Activated CD4-positive, alpha-beta T cell treated with anti-CD3 and anti-CD28 coated beads for 1 hour (primary cell): Measurements from ENCODE around the gene ZNF451.
"Not testable (repeated sequence)": the region's sequence is repeated elsewhere in the genome, so short reads cannot be mapped to it uniquely, and the experiment has no call there.

Experiments used
- DNase-seq: peaks from one replicate; pipeline ENCODE4 v3.0.0-alpha.2; 2020

Gene ZNF451, protein sequence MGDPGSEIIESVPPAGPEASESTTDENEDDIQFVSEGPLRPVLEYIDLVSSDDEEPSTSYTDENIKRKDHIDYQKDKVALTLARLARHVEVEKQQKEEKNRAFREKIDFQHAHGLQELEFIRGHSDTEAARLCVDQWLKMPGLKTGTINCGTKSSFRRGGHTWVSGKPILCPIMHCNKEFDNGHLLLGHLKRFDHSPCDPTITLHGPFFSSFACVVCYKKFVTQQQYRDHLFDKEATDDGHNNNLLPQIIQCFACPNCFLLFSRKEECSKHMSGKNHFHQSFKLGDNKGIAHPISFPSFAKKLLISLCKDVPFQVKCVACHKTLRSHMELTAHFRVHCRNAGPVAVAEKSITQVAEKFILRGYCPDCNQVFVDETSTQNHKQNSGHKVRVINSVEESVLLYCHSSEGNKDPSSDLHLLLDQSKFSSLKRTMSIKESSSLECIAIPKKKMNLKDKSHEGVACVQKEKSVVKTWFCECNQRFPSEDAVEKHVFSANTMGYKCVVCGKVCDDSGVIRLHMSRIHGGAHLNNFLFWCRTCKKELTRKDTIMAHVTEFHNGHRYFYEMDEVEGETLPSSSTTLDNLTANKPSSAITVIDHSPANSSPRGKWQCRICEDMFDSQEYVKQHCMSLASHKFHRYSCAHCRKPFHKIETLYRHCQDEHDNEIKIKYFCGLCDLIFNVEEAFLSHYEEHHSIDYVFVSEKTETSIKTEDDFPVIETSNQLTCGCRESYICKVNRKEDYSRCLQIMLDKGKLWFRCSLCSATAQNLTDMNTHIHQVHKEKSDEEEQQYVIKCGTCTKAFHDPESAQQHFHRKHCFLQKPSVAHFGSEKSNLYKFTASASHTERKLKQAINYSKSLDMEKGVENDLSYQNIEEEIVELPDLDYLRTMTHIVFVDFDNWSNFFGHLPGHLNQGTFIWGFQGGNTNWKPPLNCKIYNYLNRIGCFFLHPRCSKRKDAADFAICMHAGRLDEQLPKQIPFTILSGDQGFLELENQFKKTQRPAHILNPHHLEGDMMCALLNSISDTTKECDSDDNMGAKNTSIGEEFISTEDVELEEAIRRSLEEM

GRCh38 chr6:57089687-57090457 lies at the start of gene ZNF451:
ZNF451 (plus strand) TSS chr6:57090188; CDS start chr6:57090254, 66 bp downstream.
- DNase-seq, result peak; percentile 94

GRCh38 chr6:57044061-57044460 lies 45.9 kb upstream of the ZNF451 start:
- DNase-seq, result not testable (repeated sequence)

DNA sequence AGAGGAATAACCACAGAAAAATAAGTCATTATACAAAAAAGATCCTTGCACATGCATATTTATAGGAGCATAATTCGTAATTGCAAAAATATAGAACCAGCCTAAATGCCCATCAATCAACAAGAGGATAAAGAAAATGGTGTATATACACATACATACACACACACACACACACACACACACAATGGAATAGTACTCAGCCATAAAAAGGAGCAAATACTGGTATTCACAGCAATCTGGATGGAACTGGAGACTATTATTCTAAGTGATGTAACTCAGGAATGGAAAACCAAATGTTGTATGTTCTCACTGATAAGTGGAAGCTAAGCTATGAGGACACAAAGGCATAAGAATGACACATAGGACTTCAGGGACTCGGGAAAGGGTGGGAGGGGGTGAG lies 45.4 kb upstream of the ZNF451 start:
- DNase-seq, result no peak

GRCh38 chr6:57046332-57047256 lies 43.4 kb upstream of the ZNF451 start, which contains the start of gene KIAA1586:
KIAA1586 (plus strand) TSS chr6:57046693; CDS start chr6:57046756, 63 bp downstream.
- peak; percentile 62 for DNase-seq

GRCh38 chr6:57047257-57047585 lies 42.8 kb upstream of the ZNF451 start:
- DNase-seq, result not testable (repeated sequence)

- not testable (repeated sequence) for DNase-seq
Measured at GRCh38 chr6:57047859-57048258, 42.1 kb upstream of the ZNF451 start.

GRCh38 chr6:57048577-57048976 lies 41.4 kb upstream of the ZNF451 start:
- no peak for DNase-seq

DNA sequence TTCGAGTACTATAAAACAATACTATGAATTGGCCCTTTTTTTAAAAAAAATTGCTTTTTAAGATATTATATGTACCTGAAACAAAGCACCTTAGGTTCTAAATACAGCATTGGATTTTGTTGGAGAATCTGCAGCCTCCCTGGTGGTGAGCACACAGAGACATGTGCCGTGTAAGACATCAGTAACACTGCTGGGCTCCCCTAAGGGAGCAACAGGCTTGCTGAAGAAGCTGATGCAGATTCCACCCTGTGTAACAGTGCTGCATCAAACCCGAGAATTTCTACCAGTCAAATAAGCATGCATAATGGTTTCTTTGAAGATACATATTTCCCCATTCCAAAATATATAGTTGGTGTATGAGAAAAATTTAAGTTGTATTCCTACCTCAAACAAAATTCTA lies 26.1 kb upstream of the ZNF451 start:
- no peak for DNase-seq

GRCh38 chr6:57064809-57065208 lies 25.2 kb upstream of the ZNF451 start:
- DNase-seq, result no peak

GRCh38 chr6:57068061-57068460 lies 21.9 kb upstream of the ZNF451 start:
- DNase-seq, result no peak

GRCh38 chr6:57069228-57069627 lies 20.8 kb upstream of the ZNF451 start:
- DNase-seq, result no peak

GRCh38 chr6:57069920-57070331 lies 20.1 kb upstream of the ZNF451 start:
- no peak for DNase-seq

DNA sequence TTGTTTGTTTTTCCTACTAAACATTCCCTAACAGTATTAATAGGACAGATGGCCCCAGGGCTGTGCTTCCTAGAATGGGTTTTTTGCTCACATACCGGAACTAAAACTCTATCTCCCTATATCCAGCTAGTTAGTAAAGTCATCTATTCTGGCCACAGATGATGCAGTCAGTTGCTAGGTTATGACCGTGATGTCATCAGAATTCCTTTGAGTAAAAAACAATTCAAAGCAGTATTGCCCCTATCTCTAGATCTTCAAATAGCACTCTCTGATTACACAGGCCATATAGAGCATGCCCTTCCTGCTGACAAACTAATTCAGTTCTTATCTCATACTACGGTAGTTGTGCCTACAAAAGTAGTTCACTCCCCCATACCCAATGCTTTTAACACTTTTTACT lies 17.9 kb upstream of the ZNF451 start:
- no peak for DNase-seq

DNA sequence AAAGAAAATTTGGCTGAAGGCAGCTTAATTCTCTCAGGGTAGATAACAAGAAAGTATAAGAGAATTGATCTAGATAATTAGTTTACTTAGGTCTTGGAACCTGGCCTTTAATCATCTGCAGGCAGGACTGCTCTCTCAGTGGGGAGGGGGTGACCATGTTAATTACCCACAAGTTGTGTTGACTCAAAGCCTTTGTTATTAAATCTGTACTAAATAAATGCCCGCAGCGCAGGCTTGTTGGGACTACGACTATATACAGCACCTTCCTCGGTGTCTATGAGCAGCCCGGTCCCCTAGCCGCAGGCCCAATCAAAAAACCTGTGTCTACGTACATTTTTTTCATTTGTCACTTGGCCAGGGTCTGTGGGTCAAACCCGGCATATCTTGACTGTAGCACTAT lies 15.6 kb upstream of the ZNF451 start:
- DNase-seq, result no peak

DNA sequence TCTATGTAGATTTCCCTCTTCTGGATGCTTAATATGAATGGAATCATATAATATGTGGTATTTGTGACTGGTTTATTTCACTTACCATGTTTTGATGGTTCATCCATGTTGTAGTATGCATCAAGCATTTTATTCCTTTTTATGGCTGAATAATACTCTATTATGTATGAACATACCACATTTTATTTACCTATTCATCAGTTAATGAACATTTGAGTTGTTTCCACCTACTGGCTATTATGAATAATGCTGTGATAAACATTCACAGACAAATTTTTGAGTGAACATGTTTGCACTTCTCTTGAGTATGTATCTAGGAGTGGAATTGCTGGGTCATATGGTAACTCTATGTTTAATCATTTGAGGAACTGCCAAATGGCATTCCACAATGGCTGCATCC lies 14.9 kb upstream of the ZNF451 start:
- DNase-seq, result no peak

GRCh38 chr6:57078531-57079207 lies 11.3 kb upstream of the ZNF451 start:
- DNase-seq, result no peak

DNA sequence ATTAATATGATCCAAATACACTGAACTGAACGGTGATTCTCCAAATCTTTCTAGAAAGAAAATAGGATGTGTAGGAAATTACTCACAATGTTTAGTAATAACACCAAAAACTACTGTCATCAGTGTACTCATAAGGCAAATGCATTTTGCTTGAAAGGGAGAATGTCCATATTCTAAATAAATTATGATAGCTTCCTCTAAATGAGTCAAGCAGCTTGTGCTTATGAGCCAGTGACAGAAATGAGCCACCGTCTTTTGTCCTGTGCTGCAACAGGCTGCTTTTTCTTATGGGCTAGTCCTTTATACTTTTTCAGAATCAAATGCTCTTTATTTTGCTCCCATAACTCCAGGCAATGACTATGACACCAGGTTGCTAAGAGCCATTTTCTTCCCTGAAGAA lies 4.5 kb upstream of the ZNF451 start:
- DNase-seq, result no peak

DNA sequence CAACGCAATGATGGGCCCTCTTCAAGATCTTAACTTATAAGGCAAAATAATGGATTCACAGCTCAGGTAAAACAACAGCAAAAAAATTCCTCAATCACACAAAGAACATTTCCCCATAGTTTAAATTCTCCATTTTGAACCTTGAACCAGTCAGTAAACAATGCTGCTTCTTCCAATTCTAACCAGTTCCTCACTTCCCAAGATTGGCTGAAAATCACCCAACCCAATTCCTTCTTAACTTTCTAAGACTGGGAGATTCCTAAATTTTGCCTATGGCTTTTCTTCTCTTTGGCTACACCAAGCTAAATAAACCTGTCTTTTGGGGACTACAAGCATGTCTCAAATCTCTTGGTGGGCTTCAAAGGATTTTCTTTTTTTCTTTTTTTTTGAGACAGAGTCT lies 3.1 kb upstream of the ZNF451 start:
- no peak for DNase-seq

GRCh38 chr6:57087916-57088315 lies 2.1 kb upstream of the ZNF451 start:
- DNase-seq, result no peak

- DNase-seq, result no peak
Measured at GRCh38 chr6:57089265-57089664, 723 bp upstream of the ZNF451 start.

GRCh38 chr6:57090458-57091067 lies 575 bp downstream of the ZNF451 start:
- not testable (repeated sequence) for DNase-seq
